Fibroblast of upper back skin (primary cell): ENCODE measurements around the gene LY6G5C.
"Not testable (repeated sequence)": the region's sequence is repeated elsewhere in the genome, so short reads cannot be mapped to it uniquely, and the experiment has no call there.

Experiments
- DNase-seq: peaks from one replicate; pipeline ENCODE4 v3.0.0-alpha.2; 2013

LY6G5C gene

GRCh38 chr6:31715022-31715958 lies 34.4 kb upstream of the LY6G5C start, which contains the start of gene LY6G6D:
Gene LY6G6D (plus strand): TSS chr6:31715348. CDS start chr6:31715356, 8 bp downstream.
- DNase-seq = no peak

- DNase-seq = no peak
Observed at GRCh38 chr6:31713991-31714684, 33.3 kb upstream of the LY6G5C start.

- DNase-seq = no peak
Observed at GRCh38 chr6:31713465-31713864, 32.6 kb upstream of the LY6G5C start.

GRCh38 chr6:31712296-31712695 lies 31.4 kb upstream of the LY6G5C start:
- no peak for DNase-seq

GRCh38 chr6:31711233-31711632 lies 30.4 kb upstream of the LY6G5C start:
- no peak for DNase-seq

GRCh38 chr6:31710523-31711219 lies 29.8 kb upstream of the LY6G5C start:
- DNase-seq = no peak

GRCh38 chr6:31709157-31709556 lies 28.3 kb upstream of the LY6G5C start:
- DNase-seq = not testable (repeated sequence)

GRCh38 chr6:31708224-31708623 lies 27.4 kb upstream of the LY6G5C start:
- no peak for DNase-seq

- DNase-seq = no peak
Observed at GRCh38 chr6:31707701-31708100, 26.8 kb upstream of the LY6G5C start.

GRCh38 chr6:31706599-31706998 lies 25.7 kb upstream of the LY6G5C start, which contains the start of gene LY6G6F:
Gene LY6G6F (plus strand): TSS chr6:31706866. CDS start chr6:31706907, 41 bp downstream.
- DNase-seq = no peak

- no peak for DNase-seq
Observed at GRCh38 chr6:31705931-31706330, 25.1 kb upstream of the LY6G5C start.

GRCh38 chr6:31702819-31703716 lies 22.2 kb upstream of the LY6G5C start, which contains the start of gene ABHD16A:
Gene ABHD16A (minus strand): TSS chr6:31703324. CDS start chr6:31703281, 43 bp downstream.
- peak; percentile 98 for DNase-seq

GRCh38 chr6:31702405-31702818 lies 21.5 kb upstream of the LY6G5C start:
- DNase-seq = no peak

GRCh38 chr6:31701666-31702404 lies 21.0 kb upstream of the LY6G5C start:
- no peak for DNase-seq

GRCh38 chr6:31700740-31701401 lies 20.0 kb upstream of the LY6G5C start:
- no peak for DNase-seq

GRCh38 chr6:31697555-31697954 lies 16.7 kb upstream of the LY6G5C start:
- DNase-seq = no peak

GRCh38 chr6:31693535-31693934 lies 12.7 kb upstream of the LY6G5C start:
- no peak for DNase-seq

GRCh38 chr6:31692886-31693285 lies 12.0 kb upstream of the LY6G5C start:
- no peak for DNase-seq

- DNase-seq = no peak
Observed at GRCh38 chr6:31692353-31692752, 11.5 kb upstream of the LY6G5C start.

- no peak for DNase-seq
Observed at GRCh38 chr6:31691564-31692108, 10.8 kb upstream of the LY6G5C start.
